CD4-positive, alpha-beta memory T cell (primary cell): ENCODE measurements around the gene CACNA1C. TPM values are rescaled to one million over a fixed set of nuclear protein-coding genes. Genes with fewer than 3 reads are reported as not detected.

Source experiments
- CTCF ChIA-PET: fragments of 350-600 bp; sonication (Branson Sonifier 250); formaldehyde crosslinking; loops from one replicate; lab custom pipeline; 2021; ENCODE audit warnings: inconsistent platforms; ENCODE audit not compliant: partially characterized antibody; lab: Charles Lee
- POLR2A ChIA-PET: fragments of 350-600 bp; sonication (Branson Sonifier 250); formaldehyde crosslinking; loops from one replicate; lab custom pipeline; 2021; ENCODE audit not compliant: partially characterized antibody; lab: Charles Lee
- DNase-seq, 5 donors: peaks; one replicate each; pipeline versions ENCODE4 v3.0.0 to v3.0.0-alpha.2; 2020 to 2022; ENCODE audit warnings: mixed read lengths in 1 of 5
- H3K27ac ChIP-seq: one replicate; pipeline ENCODE4 v1.7.0; 2013; ENCODE audit warnings: low read depth, low read length
- H3K27me3 ChIP-seq: 2 replicates; pipeline ENCODE4 v1.7.0; 2013; ENCODE audit warnings: mild to moderate bottlenecking, low read length, moderate library complexity; ENCODE audit not compliant: insufficient read depth
- H3K36me3 ChIP-seq: 2 replicates; pipeline ENCODE4 v1.7.0; 2013; ENCODE audit warnings: mild to moderate bottlenecking, low read length, moderate library complexity; ENCODE audit not compliant: insufficient read depth
- H3K4me1 ChIP-seq: 2 replicates; pipeline ENCODE4 v1.7.0; 2013; ENCODE audit warnings: mild to moderate bottlenecking, low read length, moderate library complexity; ENCODE audit not compliant: insufficient read depth
- H3K4me3 ChIP-seq, 2 donors: one replicate each; pipeline ENCODE4 v1.7.0; 2013; ENCODE audit warnings: low read length in 2 of 2, mild to moderate bottlenecking in 1 of 2
- H3K9me3 ChIP-seq, 2 donors: one replicate each; pipeline ENCODE4 v1.7.0; 2013; ENCODE audit warnings: low read length in 2 of 2, control low read depth in 1 of 2; ENCODE audit not compliant: control insufficient read depth in 1 of 2
- H3K27ac Mint-ChIP-seq, 7 donors: one replicate each; pipeline ENCODE4 v1.8.0; 2020 to 2021; ENCODE audit warnings: mixed read lengths in 7 of 7, mild to moderate bottlenecking in 6 of 7, inconsistent platforms in 3 of 7, moderate library complexity in 3 of 7
- H3K27me3 Mint-ChIP-seq, 2 donors: one replicate each; pipeline ENCODE4 v1.8.0; 2020 to 2021; ENCODE audit warnings: mixed read lengths in 2 of 2
- H3K36me3 Mint-ChIP-seq, 2 donors: one replicate each; pipeline ENCODE4 v1.8.0; 2020 to 2021; ENCODE audit warnings: mixed read lengths in 2 of 2, inconsistent platforms in 1 of 2, mild to moderate bottlenecking in 1 of 2
- H3K4me1 Mint-ChIP-seq, 4 donors: one replicate each; pipeline ENCODE4 v1.8.0; 2020 to 2021; ENCODE audit warnings: mixed read lengths in 4 of 4, mild to moderate bottlenecking in 1 of 4
- H3K4me3 Mint-ChIP-seq, 8 donors: one replicate each; pipeline ENCODE4 v1.8.0; 2020 to 2021; ENCODE audit warnings: mixed read lengths in 8 of 8, mild to moderate bottlenecking in 7 of 8, moderate library complexity in 6 of 8, inconsistent platforms in 3 of 8
- H3K9me3 Mint-ChIP-seq, 8 donors: one replicate each; pipeline ENCODE4 v1.8.0; 2020 to 2021; ENCODE audit warnings: mixed read lengths in 8 of 8, mild to moderate bottlenecking in 5 of 8, inconsistent platforms in 3 of 8, moderate library complexity in 1 of 8
- intact Hi-C: fragments of 100-400 bp; cut with micrococcal nuclease; formaldehyde crosslinking; loops from one replicate; pipeline ENCODE4 v1.15.1; 2023
- polyA plus RNA-seq, 2 donors: library from polyadenylated mRNA; unstranded; fragments of 300-500 nt; fragmentation: Illumina TruSeq; gene quantifications; one replicate each; pipeline ENCODE4 v1.2.3, GENCODE V29; 2021
- total RNA-seq, 2 experiments: library from RNA; stranded (reverse); gene quantifications; one replicate each; pipeline ENCODE4 v1.2.3, GENCODE V29; 2021

Gene CACNA1C
- total and polyA plus RNA-seq, 4 experiments from 2014 or later: 0.05 to 0.21 (median 0.07) TPM

DNA sequence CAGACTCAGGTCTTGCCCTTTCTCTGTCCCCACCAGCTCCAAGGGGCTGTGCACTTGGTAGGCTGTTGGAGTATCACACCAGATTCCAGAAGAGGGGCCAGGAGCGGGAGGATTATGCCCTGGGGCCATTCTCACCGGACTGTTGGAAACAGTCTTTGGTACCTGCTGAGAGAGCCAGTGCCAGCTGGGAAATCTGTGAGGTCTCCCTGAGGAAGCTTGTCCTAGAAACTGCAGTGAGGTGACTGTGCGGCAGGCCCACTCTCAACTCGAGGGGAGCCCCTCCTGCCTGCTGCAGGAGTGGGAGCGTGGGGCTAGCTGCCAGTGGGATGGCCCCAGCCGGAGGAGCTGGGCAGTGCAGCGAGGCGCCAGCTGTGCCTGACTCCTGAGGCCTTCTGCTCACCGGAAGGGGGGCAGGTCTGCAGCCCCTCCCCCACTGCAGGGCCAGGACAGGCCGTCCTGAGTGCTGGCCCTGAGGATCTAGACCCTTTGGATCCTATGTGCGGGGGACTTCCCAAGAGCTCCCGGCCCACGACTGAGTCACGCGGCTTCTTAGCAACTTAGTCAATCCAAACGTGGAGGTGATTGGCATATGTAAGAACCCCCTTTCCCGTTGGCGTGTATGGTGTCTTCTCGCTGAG is 295.2 kb downstream of the CACNA1C start:
- Mint-ChIP-seq H3K27ac (no peak overlapping the region), H3K27me3 (peaks cover 10% of the 10 kb centered on the region in 2 donors)
- CTCF ChIA-PET: no interaction called here

GRCh38 chr12:2348482-2348852 is 295.7 kb downstream of the CACNA1C start:
- Histone ChIP-seq H3K4me1 (no peaks in the 10 kb centered on the region), H3K27me3 (no peaks in the 10 kb centered on the region), H3K27ac (no peak overlapping the region), H3K9me3 (no peaks in the 10 kb centered on the region), H3K36me3 (no peaks in the 10 kb centered on the region), H3K4me3 (no peak overlapping the region)
- no peak for DNase-seq
- no peak overlapping the region for H3K27ac Mint-ChIP-seq
- POLR2A ChIA-PET: no interaction called here
- intact Hi-C loops: no loop called here
- H3K4me3 Mint-ChIP-seq: no peak overlapping the region
- no peaks in the 10 kb centered on the region for H3K36me3 Mint-ChIP-seq
- H3K9me3 Mint-ChIP-seq: no peaks in the 10 kb centered on the region
- CTCF ChIA-PET: no interaction called here
- H3K4me1 Mint-ChIP-seq: no peaks in the 10 kb centered on the region
- H3K27me3 Mint-ChIP-seq: peaks cover 10 to 12% of the 10 kb centered on the region in 2 donors

More for the DNA sequence above, 295.2 kb downstream of the CACNA1C start:
- Mint-ChIP-seq H3K4me1 (no peaks in the 10 kb centered on the region), H3K36me3 (no peaks in the 10 kb centered on the region), H3K4me3 (no peak overlapping the region), H3K9me3 (no peaks in the 10 kb centered on the region)
- Histone ChIP-seq H3K36me3 (no peaks in the 10 kb centered on the region), H3K27me3 (no peaks in the 10 kb centered on the region), H3K4me1 (no peaks in the 10 kb centered on the region), H3K4me3 (no peak overlapping the region), H3K27ac (no peak overlapping the region), H3K9me3 (no peaks in the 10 kb centered on the region)
- no peak for DNase-seq
- intact Hi-C loops: no loop called here
- POLR2A ChIA-PET: interaction anchor here (1.4 kb wide), 1 partner anchor 10 kb away, joined by 4 read pairs; no protein-coding TSS in a partner anchor

DNA sequence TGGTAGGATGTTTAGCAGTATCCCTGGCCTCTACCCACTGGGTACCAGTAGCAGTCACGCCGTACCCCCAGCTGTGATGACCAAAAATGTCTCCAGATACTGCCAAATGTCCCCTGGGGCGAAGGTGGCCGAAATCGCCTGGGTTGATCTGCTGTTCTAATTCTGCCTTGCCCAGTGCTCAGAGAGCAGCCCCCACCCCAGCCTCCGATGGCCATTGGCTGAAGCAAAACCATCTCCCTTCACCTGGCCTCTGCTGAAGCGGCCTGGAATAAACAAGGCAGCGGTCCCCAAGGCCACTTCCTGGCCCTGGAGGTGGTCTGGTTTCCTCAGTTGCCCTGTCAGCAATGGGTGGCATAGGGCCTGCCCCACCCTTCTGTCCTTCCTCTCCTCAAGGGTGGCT is 298.4 kb downstream of the CACNA1C start:
- no peak overlapping the region for H3K4me3 Mint-ChIP-seq
- no peaks in the 10 kb centered on the region for H3K9me3 Mint-ChIP-seq
- H3K4me1 Mint-ChIP-seq: no peaks in the 10 kb centered on the region
- POLR2A ChIA-PET: no interaction called here
- H3K27ac Mint-ChIP-seq: no peak overlapping the region
- H3K4me1 ChIP-seq: no peaks in the 10 kb centered on the region
- intact Hi-C loops: no loop called here
- no peaks in the 10 kb centered on the region for H3K36me3 Mint-ChIP-seq
- H3K27me3 ChIP-seq: no peaks in the 10 kb centered on the region
- H3K9me3 ChIP-seq: no peaks in the 10 kb centered on the region
- CTCF ChIA-PET: no interaction called here
- H3K36me3 ChIP-seq: no peaks in the 10 kb centered on the region
- peaks cover 12 to 15% of the 10 kb centered on the region in 2 donors for H3K27me3 Mint-ChIP-seq
- H3K27ac ChIP-seq: no peak overlapping the region
- no peak for DNase-seq
- H3K4me3 ChIP-seq: no peak overlapping the region

GRCh38 chr12:2352203-2352602 is 299.4 kb downstream of the CACNA1C start:
- Histone ChIP-seq H3K27me3 (no peaks in the 10 kb centered on the region), H3K9me3 (no peaks in the 10 kb centered on the region), H3K36me3 (no peaks in the 10 kb centered on the region), H3K4me1 (no peaks in the 10 kb centered on the region), H3K27ac (no peak overlapping the region), H3K4me3 (no peak overlapping the region)
- no peak for DNase-seq
- intact Hi-C loops: no loop called here
- Mint-ChIP-seq H3K27ac (no peak overlapping the region), H3K27me3 (peaks cover 15 to 16% of the 10 kb centered on the region in 2 donors), H3K4me1 (peaks cover 0 to under 1% (median 0%) of the 10 kb centered on the region in 4 donors), H3K36me3 (no peaks in the 10 kb centered on the region), H3K9me3 (no peaks in the 10 kb centered on the region), H3K4me3 (no peak overlapping the region)
- ChIA-PET POLR2A (no interaction called here), CTCF (no interaction called here)

DNA sequence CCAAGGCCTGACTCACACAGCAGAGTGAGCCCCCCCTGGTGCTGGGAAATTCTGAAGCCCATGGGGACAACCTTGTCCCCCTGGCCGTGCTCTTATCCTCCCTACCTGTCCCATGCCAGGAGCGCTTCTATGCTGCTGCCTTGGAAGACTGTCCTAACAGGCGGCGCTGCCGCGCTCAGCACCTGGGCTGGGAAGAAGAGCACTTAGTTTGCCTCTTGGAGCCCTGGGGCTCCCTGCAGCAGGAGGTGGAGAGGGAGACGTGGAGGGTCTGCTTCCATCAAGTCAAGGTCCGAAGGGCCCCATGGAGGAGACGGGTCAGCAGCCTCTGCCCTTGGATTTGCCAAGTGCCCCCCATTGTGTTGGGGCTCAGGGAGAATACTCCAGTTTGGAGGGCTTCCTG is 300.5 kb downstream of the CACNA1C start:
- DNase-seq: no peak
- CTCF ChIA-PET: no interaction called here
- Mint-ChIP-seq H3K4me3 (no peak overlapping the region), H3K9me3 (no peaks in the 10 kb centered on the region), H3K27me3 (peaks cover 16% of the 10 kb centered on the region in 2 donors), H3K27ac (no peak overlapping the region), H3K4me1 (peaks cover 5 to 6% (median 6%) of the 10 kb centered on the region in 4 donors), H3K36me3 (no peaks in the 10 kb centered on the region)
- no peaks in the 10 kb centered on the region for H3K9me3 ChIP-seq
- H3K4me1 ChIP-seq: peaks cover 6% of the 10 kb centered on the region
- POLR2A ChIA-PET: no interaction called here
- intact Hi-C loops: no loop called here
- H3K27me3 ChIP-seq: no peaks in the 10 kb centered on the region
- H3K36me3 ChIP-seq: no peaks in the 10 kb centered on the region
- H3K27ac ChIP-seq: no peak overlapping the region
- H3K4me3 ChIP-seq: no peak overlapping the region

DNA sequence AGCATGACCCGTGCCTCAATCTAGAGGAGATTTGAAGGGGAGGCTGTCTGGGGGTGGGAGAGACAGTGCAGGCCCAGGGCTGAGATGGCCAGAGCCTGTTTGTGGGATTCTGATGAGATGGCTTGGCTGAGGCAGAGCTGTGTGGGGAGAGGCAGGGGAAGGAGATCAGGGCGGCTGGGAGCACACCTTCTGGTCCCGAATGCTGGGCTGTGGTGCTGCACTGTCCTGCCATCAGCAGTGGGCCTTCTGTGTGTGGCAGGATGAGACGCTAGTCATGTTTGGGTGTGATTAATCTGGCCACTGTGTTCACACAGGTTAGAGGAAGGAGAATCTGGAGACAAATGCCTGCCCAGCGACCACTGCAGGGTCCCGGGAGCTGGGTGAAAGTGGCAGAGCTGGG is 300.9 kb downstream of the CACNA1C start:
- POLR2A ChIA-PET: no interaction called here
- no peaks in the 10 kb centered on the region for H3K36me3 ChIP-seq
- CTCF ChIA-PET: no interaction called here
- no peaks in the 10 kb centered on the region for H3K9me3 ChIP-seq
- intact Hi-C loops: no loop called here
- H3K27me3 Mint-ChIP-seq: peaks cover 14 to 16% of the 10 kb centered on the region in 2 donors
- no peak overlapping the region for H3K27ac ChIP-seq
- no peaks in the 10 kb centered on the region for H3K9me3 Mint-ChIP-seq
- no peaks in the 10 kb centered on the region for H3K27me3 ChIP-seq
- H3K4me3 ChIP-seq: no peak overlapping the region
- DNase-seq: no peak
- H3K4me1 ChIP-seq: peaks cover 10% of the 10 kb centered on the region
- no peaks in the 10 kb centered on the region for H3K36me3 Mint-ChIP-seq
- H3K4me3 Mint-ChIP-seq: no peak overlapping the region
- H3K4me1 Mint-ChIP-seq: peaks cover 6 to 10% (median 8%) of the 10 kb centered on the region in 4 donors
- H3K27ac Mint-ChIP-seq: no peak overlapping the region

DNA sequence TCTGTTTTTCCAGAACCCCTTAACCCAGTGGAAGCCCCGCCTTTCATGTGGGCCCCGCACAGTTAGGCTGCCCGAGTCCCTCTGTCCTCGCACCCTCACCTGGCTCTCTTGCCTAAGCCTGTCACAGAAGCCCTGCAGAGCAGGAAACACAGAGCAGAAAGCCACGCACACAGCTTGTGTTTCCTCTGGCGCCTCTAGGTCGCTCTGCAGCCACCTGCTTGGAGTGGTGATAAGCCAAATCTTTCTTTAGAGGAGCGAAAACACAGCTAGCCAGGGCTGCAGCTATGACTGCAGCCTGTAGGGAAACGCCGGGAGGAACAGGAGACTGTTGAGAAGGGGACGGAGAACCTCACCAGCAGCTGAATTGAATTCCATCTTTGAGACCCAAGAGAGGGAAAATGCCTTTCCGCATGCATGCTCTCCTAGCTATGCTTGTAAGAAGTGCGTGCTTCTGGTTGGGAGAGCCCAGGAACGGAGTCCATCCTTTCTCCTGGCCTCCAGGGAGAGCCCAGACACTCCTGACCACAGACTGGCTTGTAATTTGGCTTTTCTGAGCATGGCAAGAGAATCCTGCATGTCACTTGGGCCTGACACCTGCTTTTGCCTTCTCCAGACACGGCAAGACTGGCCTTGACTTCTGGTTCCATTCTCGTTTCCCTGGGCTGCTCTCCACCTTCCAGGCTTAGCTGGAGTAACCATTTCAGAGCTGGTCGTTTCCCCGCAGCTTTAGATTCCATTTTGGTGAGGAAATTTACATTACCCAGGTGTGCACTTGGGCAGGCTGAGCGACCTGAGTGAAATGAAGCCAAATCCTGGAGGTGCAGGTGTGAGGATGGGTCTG is 301.6 kb downstream of the CACNA1C start:
- H3K36me3 Mint-ChIP-seq: no peaks in the 10 kb centered on the region
- Histone ChIP-seq H3K4me1 (peaks cover 12% of the 10 kb centered on the region), H3K9me3 (no peaks in the 10 kb centered on the region), H3K36me3 (no peaks in the 10 kb centered on the region), H3K4me3 (no peak overlapping the region), H3K27me3 (no peaks in the 10 kb centered on the region), H3K27ac (no peak overlapping the region)
- H3K9me3 Mint-ChIP-seq: no peaks in the 10 kb centered on the region
- no peak for DNase-seq
- intact Hi-C loops: no loop called here
- no peak overlapping the region for H3K4me3 Mint-ChIP-seq
- H3K27me3 Mint-ChIP-seq: peaks cover 14% of the 10 kb centered on the region in 2 donors
- peaks cover 10 to 17% (median 12%) of the 10 kb centered on the region in 4 donors for H3K4me1 Mint-ChIP-seq
- ChIA-PET POLR2A (no interaction called here), CTCF (no interaction called here)
- H3K27ac Mint-ChIP-seq: no peak overlapping the region
